GM23338 (cell line): Measurements from ENCODE around the gene TNNI2.

Source experiments
- CREB1 ChIP-seq: fragments of 250-450 bp; sonication (Bioruptor Pico); IDR thresholded peaks from 2 replicates; pipeline ENCODE4 v1.5.0; 2020; ENCODE audit warnings: low read depth, mild to moderate bottlenecking, moderate library complexity
- ETS1 ChIP-seq: IDR thresholded peaks from 2 replicates; pipeline ENCODE4 v1.6.1; 2016; ENCODE audit warnings: antibody characterized with exemption
- EZH2 ChIP-seq: fragments of 200-600 bp; sonication (generic); IDR thresholded peaks from one replicate; pipeline ENCODE4 v1.8.0; 2017; ENCODE audit warnings: antibody characterized with exemption, mild to moderate bottlenecking, low read depth; ENCODE audit not compliant: unreplicated experiment
- EZH2phosphoT487 ChIP-seq: fragments of 200-600 bp; sonication (generic); IDR thresholded peaks from one replicate; pipeline ENCODE4 v1.8.1; 2018; ENCODE audit warnings: antibody characterized with exemption; ENCODE audit not compliant: unreplicated experiment
- JUNB ChIP-seq: IDR thresholded peaks from one replicate; pipeline ENCODE4 v1.6.1; 2016; ENCODE audit warnings: antibody characterized with exemption; ENCODE audit not compliant: unreplicated experiment
- NANOG ChIP-seq: IDR thresholded peaks from 2 replicates; pipeline ENCODE4 v1.6.1; 2016; ENCODE audit warnings: antibody characterized with exemption, borderline replicate concordance
- POLR2AphosphoS5 ChIP-seq: IDR thresholded peaks from 2 replicates; pipeline ENCODE4 v1.6.1; 2016; ENCODE audit warnings: antibody characterized with exemption, low read depth
- STAT1 ChIP-seq: IDR thresholded peaks from one replicate; pipeline ENCODE4 v1.6.1; 2016; ENCODE audit warnings: antibody characterized with exemption; ENCODE audit not compliant: unreplicated experiment
- ZNF114 ChIP-seq: fragments of 250-450 bp; sonication (Bioruptor Pico); IDR thresholded peaks from 2 replicates; pipeline ENCODE4 v1.5.0; 2020; ENCODE audit warnings: mild to moderate bottlenecking, moderate library complexity
- ZNF331 ChIP-seq: fragments of 250-450 bp; sonication (Bioruptor Pico); IDR thresholded peaks from 2 replicates; pipeline ENCODE4 v1.5.0; 2020; ENCODE audit warnings: low read depth, mild to moderate bottlenecking, moderate library complexity
- TF ChIP-seq, protein P1 (sequence below), 2 experiments: fragments of 200-600 bp in 1 of 2; sonication (generic) in 1 of 2; conservative IDR thresholded peaks; 2 replicates each; pipeline versions ENCODE4 v1.5.1 to v1.6.1; 2016 to 2017; ENCODE audit warnings: antibody characterized with exemption in 2 of 2, low read depth in 2 of 2, mild to moderate bottlenecking in 2 of 2, moderate library complexity in 1 of 2
- TF ChIP-seq, protein P2 (sequence below): IDR thresholded peaks from one replicate; pipeline ENCODE4 v1.6.1; 2018; ENCODE audit warnings: antibody characterized with exemption; ENCODE audit not compliant: unreplicated experiment

DNA sequence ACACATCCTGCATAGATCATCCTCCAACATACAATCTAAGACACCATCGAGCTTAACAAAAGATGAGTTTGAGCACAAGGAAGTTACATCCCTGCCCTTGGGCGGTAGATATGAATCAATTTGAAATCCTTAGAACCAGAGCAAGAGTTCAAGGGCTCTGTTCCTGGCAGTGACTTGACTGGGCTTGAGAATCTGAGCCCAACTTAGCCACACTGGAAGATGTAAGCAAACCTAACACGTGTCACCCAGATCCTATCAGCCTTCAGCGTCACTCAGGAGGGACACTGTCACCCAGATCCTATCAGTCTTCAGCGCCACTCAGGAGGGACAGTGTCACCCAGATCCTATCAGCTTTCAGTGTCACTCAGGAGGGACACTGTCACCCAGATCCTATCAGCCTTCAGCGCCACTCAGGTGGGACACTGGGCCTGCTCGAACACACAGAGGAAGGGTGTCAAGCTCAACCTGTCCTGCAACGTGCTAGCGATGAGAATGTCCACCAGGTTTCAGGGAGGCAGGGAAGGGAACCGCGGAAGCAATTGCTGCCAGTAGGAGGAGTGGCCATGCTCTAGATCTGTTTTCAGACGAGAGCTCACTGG lies 42.3 kb upstream of the TNNI2 start:
- no peak for TF ChIP-seq POLR2AphosphoS5
- TF ChIP-seq, protein P1, sequence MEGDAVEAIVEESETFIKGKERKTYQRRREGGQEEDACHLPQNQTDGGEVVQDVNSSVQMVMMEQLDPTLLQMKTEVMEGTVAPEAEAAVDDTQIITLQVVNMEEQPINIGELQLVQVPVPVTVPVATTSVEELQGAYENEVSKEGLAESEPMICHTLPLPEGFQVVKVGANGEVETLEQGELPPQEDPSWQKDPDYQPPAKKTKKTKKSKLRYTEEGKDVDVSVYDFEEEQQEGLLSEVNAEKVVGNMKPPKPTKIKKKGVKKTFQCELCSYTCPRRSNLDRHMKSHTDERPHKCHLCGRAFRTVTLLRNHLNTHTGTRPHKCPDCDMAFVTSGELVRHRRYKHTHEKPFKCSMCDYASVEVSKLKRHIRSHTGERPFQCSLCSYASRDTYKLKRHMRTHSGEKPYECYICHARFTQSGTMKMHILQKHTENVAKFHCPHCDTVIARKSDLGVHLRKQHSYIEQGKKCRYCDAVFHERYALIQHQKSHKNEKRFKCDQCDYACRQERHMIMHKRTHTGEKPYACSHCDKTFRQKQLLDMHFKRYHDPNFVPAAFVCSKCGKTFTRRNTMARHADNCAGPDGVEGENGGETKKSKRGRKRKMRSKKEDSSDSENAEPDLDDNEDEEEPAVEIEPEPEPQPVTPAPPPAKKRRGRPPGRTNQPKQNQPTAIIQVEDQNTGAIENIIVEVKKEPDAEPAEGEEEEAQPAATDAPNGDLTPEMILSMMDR (conservative IDR thresholded peaks at IDR 0.05; ENCODE audit: low read depth in 2 of 2): peak in 1 of 2 experiments; percentile 17; a peak in 1 of 4 replicates
- TF ChIP-seq, protein P2, sequence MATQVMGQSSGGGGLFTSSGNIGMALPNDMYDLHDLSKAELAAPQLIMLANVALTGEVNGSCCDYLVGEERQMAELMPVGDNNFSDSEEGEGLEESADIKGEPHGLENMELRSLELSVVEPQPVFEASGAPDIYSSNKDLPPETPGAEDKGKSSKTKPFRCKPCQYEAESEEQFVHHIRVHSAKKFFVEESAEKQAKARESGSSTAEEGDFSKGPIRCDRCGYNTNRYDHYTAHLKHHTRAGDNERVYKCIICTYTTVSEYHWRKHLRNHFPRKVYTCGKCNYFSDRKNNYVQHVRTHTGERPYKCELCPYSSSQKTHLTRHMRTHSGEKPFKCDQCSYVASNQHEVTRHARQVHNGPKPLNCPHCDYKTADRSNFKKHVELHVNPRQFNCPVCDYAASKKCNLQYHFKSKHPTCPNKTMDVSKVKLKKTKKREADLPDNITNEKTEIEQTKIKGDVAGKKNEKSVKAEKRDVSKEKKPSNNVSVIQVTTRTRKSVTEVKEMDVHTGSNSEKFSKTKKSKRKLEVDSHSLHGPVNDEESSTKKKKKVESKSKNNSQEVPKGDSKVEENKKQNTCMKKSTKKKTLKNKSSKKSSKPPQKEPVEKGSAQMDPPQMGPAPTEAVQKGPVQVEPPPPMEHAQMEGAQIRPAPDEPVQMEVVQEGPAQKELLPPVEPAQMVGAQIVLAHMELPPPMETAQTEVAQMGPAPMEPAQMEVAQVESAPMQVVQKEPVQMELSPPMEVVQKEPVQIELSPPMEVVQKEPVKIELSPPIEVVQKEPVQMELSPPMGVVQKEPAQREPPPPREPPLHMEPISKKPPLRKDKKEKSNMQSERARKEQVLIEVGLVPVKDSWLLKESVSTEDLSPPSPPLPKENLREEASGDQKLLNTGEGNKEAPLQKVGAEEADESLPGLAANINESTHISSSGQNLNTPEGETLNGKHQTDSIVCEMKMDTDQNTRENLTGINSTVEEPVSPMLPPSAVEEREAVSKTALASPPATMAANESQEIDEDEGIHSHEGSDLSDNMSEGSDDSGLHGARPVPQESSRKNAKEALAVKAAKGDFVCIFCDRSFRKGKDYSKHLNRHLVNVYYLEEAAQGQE: no peak
- no peak for TF ChIP-seq EZH2
- no peak for TF ChIP-seq CREB1 (CRISPR knock-in tag)
- TF ChIP-seq ZNF114 (CRISPR knock-in tag): no peak
- no peak for TF ChIP-seq ZNF331 (CRISPR knock-in tag)
- TF ChIP-seq NANOG: no peak
- no peak for TF ChIP-seq ETS1
- no peak for TF ChIP-seq EZH2phosphoT487
- TF ChIP-seq JUNB: no peak
- no peak for TF ChIP-seq STAT1
